ACHN (cell line): Measurements from ENCODE around the gene DHH.

Experiments used
- DNase-seq: peaks from one replicate; pipeline ENCODE4 v3.0.0-alpha.2; 2015
- in situ Hi-C: cut with HindIII; loops from 2 replicates; pipeline ENCODE4 v1.10.0; 2017; ENCODE audit warnings: low sequenced_read_pairs, low pct_ligation_motif_present, low pct_unique_long_range_greater_than_20kb

Gene DHH

GRCh38 chr12:49110464-49111155, 16.0 kb upstream of the DHH start, which contains the start of gene LMBR1L:
Gene LMBR1L (minus strand): TSS chr12:49110847. CDS start chr12:49110555, 292 bp downstream.
- in situ Hi-C loops, result no loop called here
- peak; percentile 100 for DNase-seq

GRCh38 chr12:49109641-49110463, 15.3 kb upstream of the DHH start:
- no peak for DNase-seq

GRCh38 chr12:49108958-49109404, 14.4 kb upstream of the DHH start:
- no peak for DNase-seq
- in situ Hi-C loops, result no loop called here

More at GRCh38 chr12:49109641-49110463, 15.3 kb upstream of the DHH start:
- in situ Hi-C loops, result no loop called here

GRCh38 chr12:49105504-49106084, 11.0 kb upstream of the DHH start:
- in situ Hi-C loops, result no loop called here
- no peak for DNase-seq

GRCh38 chr12:49104822-49105221, 10.2 kb upstream of the DHH start:
- in situ Hi-C loops, result no loop called here
- no peak for DNase-seq

- DNase-seq, result no peak
- in situ Hi-C loops, result no loop called here
These were observed 5.8 kb upstream of the DHH start for GRCh38 chr12:49100380-49100779.

- in situ Hi-C loops, result no loop called here
- no peak for DNase-seq
These were observed 4.1 kb upstream of the DHH start for GRCh38 chr12:49098703-49099102.

- DNase-seq, result peak; percentile 68
- in situ Hi-C loops, result no loop called here
These were observed 3.4 kb upstream of the DHH start for GRCh38 chr12:49098035-49098451.

- no peak for DNase-seq
- in situ Hi-C loops, result no loop called here
These were observed 2.8 kb upstream of the DHH start for GRCh38 chr12:49097381-49097780.

- in situ Hi-C loops, result no loop called here
- DNase-seq, result no peak
These were observed 369 bp upstream of the DHH start for GRCh38 chr12:49094975-49095365.

- DNase-seq, result no peak
- in situ Hi-C loops, result no loop called here
These were observed 825 bp downstream of the DHH start for GRCh38 chr12:49093792-49094159.

GRCh38 chr12:49092816-49093406, 1.7 kb downstream of the DHH start:
- in situ Hi-C loops, result no loop called here
- DNase-seq, result no peak

GRCh38 chr12:49092086-49092815, 2.4 kb downstream of the DHH start:
- in situ Hi-C loops, result no loop called here
- peak; percentile 68 for DNase-seq

GRCh38 chr12:49091836-49092085, 2.8 kb downstream of the DHH start:
- DNase-seq, result no peak
- in situ Hi-C loops, result no loop called here

- DNase-seq, result no peak
- in situ Hi-C loops, result no loop called here
These were observed 3.4 kb downstream of the DHH start for GRCh38 chr12:49091056-49091835.

GRCh38 chr12:49089821-49090773, 4.5 kb downstream of the DHH start:
- DNase-seq, result peak; percentile 62
- in situ Hi-C loops, result no loop called here

- no peak for DNase-seq
- in situ Hi-C loops, result no loop called here
These were observed 5.7 kb downstream of the DHH start for GRCh38 chr12:49088932-49089330.
